Measurements from ENCODE around the gene MTNR1A.

The MTNR1A gene

GRCh38 chr4:186486172-186486571 is 69.2 kb downstream of the MTNR1A start:
- DNase-seq (ENCODE audit: low spot score) = peak; percentile 22

DNA sequence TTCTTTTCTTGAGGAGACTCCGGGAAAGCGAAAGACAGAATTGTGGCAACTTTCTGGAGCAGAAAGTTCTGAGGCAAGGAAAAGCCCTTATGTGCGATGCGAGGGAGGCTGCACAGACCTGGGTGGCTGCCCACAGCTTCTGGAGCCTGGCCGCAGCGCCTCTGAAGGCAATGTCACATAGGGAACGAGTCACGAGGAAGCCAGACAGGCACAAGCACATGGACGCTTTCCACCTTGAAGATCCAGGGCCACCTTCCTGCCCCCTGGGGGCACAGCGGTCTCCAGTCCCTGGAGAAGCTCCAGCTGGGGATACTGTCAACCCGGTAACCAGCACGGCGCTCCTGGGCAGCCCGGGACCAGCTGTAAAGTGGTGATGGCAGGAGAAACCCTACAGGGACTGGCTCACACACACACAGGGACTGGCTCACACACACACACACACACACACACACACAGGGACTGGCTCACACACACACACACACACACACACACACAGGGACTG is 69.8 kb downstream of the MTNR1A start:
- peak; percentile 45 for DNase-seq (ENCODE audit: low spot score)

GRCh38 chr4:186485150-186485549 is 70.2 kb downstream of the MTNR1A start:
- DNase-seq (ENCODE audit: low spot score) = no peak

- DNase-seq (ENCODE audit: low spot score) = no peak
Observed at GRCh38 chr4:186483656-186484055, 71.7 kb downstream of the MTNR1A start.

Data from globus pallidus (tissue), 1 donor.